GM23338 (cell line): ENCODE data around the gene DOCK10.

Experiments
- CREB1 ChIP-seq: fragments of 250-450 bp; sonication (Bioruptor Pico); IDR thresholded peaks from 2 replicates; pipeline ENCODE4 v1.5.0; 2020; ENCODE audit warnings: low read depth, mild to moderate bottlenecking, moderate library complexity
- CTCF ChIP-seq, 2 experiments: fragments of 200-600 bp in 1 of 2; sonication (generic) in 1 of 2; conservative IDR thresholded peaks; 2 replicates each; pipeline versions ENCODE4 v1.5.1 to v1.6.1; 2016 to 2017; ENCODE audit warnings: antibody characterized with exemption in 2 of 2, low read depth in 2 of 2, mild to moderate bottlenecking in 2 of 2, moderate library complexity in 1 of 2
- EZH2 ChIP-seq: fragments of 200-600 bp; sonication (generic); IDR thresholded peaks from one replicate; pipeline ENCODE4 v1.8.0; 2017; ENCODE audit warnings: antibody characterized with exemption, mild to moderate bottlenecking, low read depth; ENCODE audit not compliant: unreplicated experiment
- NANOG ChIP-seq: IDR thresholded peaks from 2 replicates; pipeline ENCODE4 v1.6.1; 2016; ENCODE audit warnings: antibody characterized with exemption, borderline replicate concordance
- POLR2AphosphoS5 ChIP-seq: IDR thresholded peaks from 2 replicates; pipeline ENCODE4 v1.6.1; 2016; ENCODE audit warnings: antibody characterized with exemption, low read depth
- REST ChIP-seq: IDR thresholded peaks from one replicate; pipeline ENCODE4 v1.6.1; 2018; ENCODE audit warnings: antibody characterized with exemption; ENCODE audit not compliant: unreplicated experiment
- STAT1 ChIP-seq: IDR thresholded peaks from one replicate; pipeline ENCODE4 v1.6.1; 2016; ENCODE audit warnings: antibody characterized with exemption; ENCODE audit not compliant: unreplicated experiment

GRCh38 chr2:224775647-224776046 lies 266.6 kb downstream of the DOCK10 start:
- TF ChIP-seq CTCF (conservative IDR thresholded peaks at IDR 0.05; ENCODE audit: low read depth in 2 of 2) (no peak), NANOG (no peak), POLR2AphosphoS5 (no peak), EZH2 (no peak), CREB1 (CRISPR knock-in tag) (no peak), REST (no peak), STAT1 (no peak)
